H1 (cell line): ENCODE measurements around the gene PPP4R1.

ENCODE experiments used
- BRCA1 ChIP-seq: IDR thresholded peaks from 2 replicates; pipeline ENCODE4 v1.6.1; 2012; ENCODE audit warnings: low read depth, low read length, improper control_type of control experiment
- CHD7 ChIP-seq: fragments of 300-600 bp; sonication (generic); IDR thresholded peaks from 2 replicates; pipeline ENCODE4 v1.7.1; 2012; ENCODE audit warnings: low read length, moderate library complexity, mild to moderate bottlenecking, inconsistent platforms; ENCODE audit not compliant: insufficient replicate concordance
- CTCF ChIP-seq, 3 experiments: IDR thresholded peaks; 1 replicate in 2 of 3; 2 replicates in 1 of 3; pipeline versions ENCODE4 v1.5.1 to v1.6.1; 2011; ENCODE audit warnings: low read length in 3 of 3, mild to moderate bottlenecking in 3 of 3, inconsistent platforms in 2 of 3, low read depth in 1 of 3, moderate library complexity in 1 of 3; ENCODE audit not compliant: insufficient read depth in 1 of 3; ENCODE audit errors: control extremely low read depth in 1 of 3
- GABPA ChIP-seq: IDR thresholded peaks from 2 replicates; pipeline ENCODE4 v1.6.1; 2011; ENCODE audit warnings: mild to moderate bottlenecking, low read length, moderate library complexity, borderline replicate concordance; ENCODE audit not compliant: insufficient read depth
- JUN ChIP-seq: IDR thresholded peaks from 2 replicates; pipeline ENCODE4 v1.6.1; 2011; ENCODE audit warnings: low read depth, mild to moderate bottlenecking, improper control_type of control experiment, low read length
- POLR2AphosphoS5 ChIP-seq: IDR thresholded peaks from 2 replicates; pipeline ENCODE4 v1.6.1; 2011; ENCODE audit warnings: low read depth, low read length
- SUZ12 ChIP-seq: fragments of 200-600 bp; sonication (generic); IDR thresholded peaks from 2 replicates; pipeline ENCODE4 v1.6.1; 2012; ENCODE audit warnings: mild to moderate bottlenecking, inconsistent platforms, low read length, moderate library complexity, mixed read lengths
- TAF1 ChIP-seq: IDR thresholded peaks from 2 replicates; pipeline ENCODE4 v1.6.1; 2011; ENCODE audit warnings: mild to moderate bottlenecking, low read depth, low read length

GRCh38 chr18:9563331-9563730 lies 51.0 kb downstream of the PPP4R1 start:
- TF ChIP-seq CTCF (IDR thresholded peaks at IDR 0.05; ENCODE audit: control extremely low read depth in 1 of 3, insufficient read depth in 1 of 3, low read depth in 1 of 3, low read length in 3 of 3), result no peak
- no peak for TF ChIP-seq TAF1
- TF ChIP-seq GABPA, result no peak
- no peak for TF ChIP-seq SUZ12
- no peak for TF ChIP-seq BRCA1
- TF ChIP-seq JUN, result no peak
- TF ChIP-seq CHD7, result no peak
- no peak for TF ChIP-seq POLR2AphosphoS5
